ENCODE results near the gene BCAT1.

The BCAT1 gene

GRCh38 chr12:24864796-24865125, 84.1 kb downstream of the BCAT1 start:
- H3K27me3 ChIP-seq (ENCODE audit: low read length) = no peaks in the 10 kb centered on the region
- no peak overlapping the region for H3K9ac ChIP-seq (ENCODE audit: low read length)
- no peak overlapping the region for H3K27ac ChIP-seq (ENCODE audit: low read depth, low read length)
- peaks cover 21% of the 10 kb centered on the region for H3K36me3 ChIP-seq (ENCODE audit: low read length)
- peaks cover 21% of the 10 kb centered on the region; the same call in 1 of the 2 replicates for H3K9me3 ChIP-seq (ENCODE audit: insufficient read depth, low read length)
- H2AFZ ChIP-seq (ENCODE audit: low read depth, low read length, severe bottlenecking) = no peak overlapping the region
- no peaks in the 10 kb centered on the region for H3K79me2 ChIP-seq (ENCODE audit: insufficient read depth, low read length)
- no peak overlapping the region for H3K4me2 ChIP-seq (ENCODE audit: low read depth, low read length, poor library complexity, severe bottlenecking)
- H3F3A ChIP-seq (ENCODE audit: insufficient read depth) = no peaks in the 10 kb centered on the region
- H4K20me1 ChIP-seq (ENCODE audit: low read depth, low read length) = no peaks in the 10 kb centered on the region
- H3K9me2 ChIP-seq (replicated peaks; ENCODE audit: insufficient read depth, low read length) = no peaks in the 10 kb centered on the region
- TF ChIP-seq EZH2phosphoT487 (conservative IDR thresholded peaks at IDR 0.05; ENCODE audit: low read length) (no peak), CTCF (IDR thresholded peaks at IDR 0.05; ENCODE audit: insufficient read depth, low read length, poor library complexity, severe bottlenecking) (no peak)
- H3K4me3 ChIP-seq (ENCODE audit: insufficient read depth, low read length, poor library complexity, severe bottlenecking) = no peak overlapping the region

- TF ChIP-seq EZH2phosphoT487 (conservative IDR thresholded peaks at IDR 0.05; ENCODE audit: low read length) = no peak
- no peak for TF ChIP-seq CTCF (IDR thresholded peaks at IDR 0.05; ENCODE audit: insufficient read depth, low read length, poor library complexity, severe bottlenecking)
- Histone ChIP-seq H3K4me2 (ENCODE audit: low read depth, low read length, poor library complexity, severe bottlenecking) (no peak overlapping the region), H3K36me3 (ENCODE audit: low read length) (peaks cover 18% of the 10 kb centered on the region), H3K79me2 (ENCODE audit: insufficient read depth, low read length) (no peaks in the 10 kb centered on the region), H3K9me2 (replicated peaks; ENCODE audit: insufficient read depth, low read length) (no peaks in the 10 kb centered on the region), H3K9me3 (ENCODE audit: insufficient read depth, low read length) (peaks cover 14% of the 10 kb centered on the region; the same call in 1 of the 2 replicates), H3K9ac (ENCODE audit: low read length) (no peak overlapping the region), H3K27me3 (ENCODE audit: low read length) (no peaks in the 10 kb centered on the region), H3K4me3 (ENCODE audit: insufficient read depth, low read length, poor library complexity, severe bottlenecking) (no peak overlapping the region), H4K20me1 (ENCODE audit: low read depth, low read length) (no peaks in the 10 kb centered on the region), H3F3A (ENCODE audit: insufficient read depth) (no peaks in the 10 kb centered on the region), H2AFZ (ENCODE audit: low read depth, low read length, severe bottlenecking) (no peak overlapping the region), H3K27ac (ENCODE audit: low read depth, low read length) (no peak overlapping the region)
Measured at GRCh38 chr12:24861766-24862540, 86.9 kb downstream of the BCAT1 start.

GRCh38 chr12:24860546-24860945, 88.4 kb downstream of the BCAT1 start:
- Histone ChIP-seq H3K79me2 (ENCODE audit: insufficient read depth, low read length) (no peaks in the 10 kb centered on the region), H3K27ac (ENCODE audit: low read depth, low read length) (no peak overlapping the region), H3K9me3 (ENCODE audit: insufficient read depth, low read length) (peaks cover 14% of the 10 kb centered on the region; the same call in 1 of the 2 replicates), H3K4me3 (ENCODE audit: insufficient read depth, low read length, poor library complexity, severe bottlenecking) (no peak overlapping the region), H3K9ac (ENCODE audit: low read length) (no peak overlapping the region), H3K27me3 (ENCODE audit: low read length) (no peaks in the 10 kb centered on the region), H3K9me2 (replicated peaks; ENCODE audit: insufficient read depth, low read length) (no peaks in the 10 kb centered on the region), H3K36me3 (ENCODE audit: low read length) (peaks cover 18% of the 10 kb centered on the region), H2AFZ (ENCODE audit: low read depth, low read length, severe bottlenecking) (no peak overlapping the region), H3F3A (ENCODE audit: insufficient read depth) (no peaks in the 10 kb centered on the region), H3K4me2 (ENCODE audit: low read depth, low read length, poor library complexity, severe bottlenecking) (no peak overlapping the region), H4K20me1 (ENCODE audit: low read depth, low read length) (no peaks in the 10 kb centered on the region)
- TF ChIP-seq EZH2phosphoT487 (conservative IDR thresholded peaks at IDR 0.05; ENCODE audit: low read length) = no peak
- TF ChIP-seq CTCF (IDR thresholded peaks at IDR 0.05; ENCODE audit: insufficient read depth, low read length, poor library complexity, severe bottlenecking) = no peak

Data from SU-DHL-6 (cell line).